Osteoblast (primary cell): ENCODE measurements around the gene RUNX2. TPM values are rescaled to one million over a fixed set of nuclear protein-coding genes. Genes with fewer than 3 reads are reported as not detected.

Experiments used
- DNase-seq: peaks from one replicate; pipeline ENCODE4 v3.0.0; 2011; ENCODE audit warnings: low spot score, mixed read lengths; ENCODE audit not compliant: insufficient read length; ENCODE audit errors: missing footprints
- H2AFZ ChIP-seq: 2 replicates; pipeline ENCODE4 v1.6.0; 2011; ENCODE audit warnings: mild to moderate bottlenecking, low read length
- H3K27ac ChIP-seq: 2 replicates; pipeline ENCODE4 v1.5.1; 2011; ENCODE audit warnings: mild to moderate bottlenecking, low read depth, low read length, moderate library complexity
- H3K27me3 ChIP-seq: 2 replicates; pipeline ENCODE4 v1.6.0; 2012; ENCODE audit warnings: mild to moderate bottlenecking, control low read depth, inconsistent platforms, low read length, moderate library complexity; ENCODE audit not compliant: insufficient read depth
- H3K36me3 ChIP-seq: 2 replicates; pipeline ENCODE4 v1.5.1; 2011; ENCODE audit warnings: mild to moderate bottlenecking, low read length, control low read depth, moderate library complexity; ENCODE audit not compliant: insufficient read depth
- H3K4me1 ChIP-seq: 2 replicates; pipeline ENCODE4 v1.5.1; 2011; ENCODE audit warnings: mild to moderate bottlenecking, low read length, control low read depth, moderate library complexity; ENCODE audit not compliant: insufficient read depth
- H3K4me2 ChIP-seq: 2 replicates; pipeline ENCODE4 v1.6.0; 2011; ENCODE audit warnings: mild to moderate bottlenecking, low read length; ENCODE audit not compliant: insufficient read depth
- H3K4me3 ChIP-seq: fragments of 200-600 bp; sonication (generic); 3 replicates; pipeline ENCODE4 v1.5.1; 2012; ENCODE audit warnings: mild to moderate bottlenecking, low read length, inconsistent platforms; ENCODE audit not compliant: insufficient read depth
- H3K79me2 ChIP-seq: 2 replicates; pipeline ENCODE4 v1.6.0; 2012; ENCODE audit warnings: mild to moderate bottlenecking, low read length, control low read depth, inconsistent platforms; ENCODE audit not compliant: insufficient read depth
- H3K9me3 ChIP-seq: 2 replicates; pipeline ENCODE4 v1.5.1; 2011; ENCODE audit warnings: low read depth, low read length, control low read depth
- H4K20me1 ChIP-seq: 2 replicates; pipeline ENCODE4 v1.6.0; 2012; ENCODE audit warnings: mild to moderate bottlenecking, low read length, control low read depth; ENCODE audit not compliant: insufficient read depth
- CTCF ChIP-seq: IDR thresholded peaks from 2 replicates; pipeline ENCODE4 v1.5.1; 2011; ENCODE audit warnings: mild to moderate bottlenecking, low read depth, low read length, moderate library complexity; ENCODE audit errors: extremely low read depth
- total RNA-seq: library from RNA; depleted of rRNA; stranded (reverse); fragments of >200 nt; gene quantifications from 2 replicates; pipeline ENCODE4 v1.2.3, GENCODE V29; 2012

Gene RUNX2
- total RNA-seq, 1 donor: 30.0 TPM

GRCh38 chr6:45597424-45597823 lies 269.3 kb downstream of the RUNX2 start:
- no peaks in the 10 kb centered on the region for H4K20me1 ChIP-seq
- no peak overlapping the region for H3K27ac ChIP-seq
- H2AFZ ChIP-seq: no peak overlapping the region
- no peak for TF ChIP-seq CTCF
- H3K27me3 ChIP-seq: no peaks in the 10 kb centered on the region
- no peaks in the 10 kb centered on the region for H3K9me3 ChIP-seq
- DNase-seq: no peak
- peaks cover 5% of the 10 kb centered on the region for H3K4me1 ChIP-seq
- H3K36me3 ChIP-seq: no peaks in the 10 kb centered on the region
- H3K4me2 ChIP-seq: no peak overlapping the region
- H3K79me2 ChIP-seq: no peaks in the 10 kb centered on the region
- no peak overlapping the region for H3K4me3 ChIP-seq

- no peak overlapping the region for H3K4me3 ChIP-seq
- H2AFZ ChIP-seq: no peak overlapping the region
- H3K36me3 ChIP-seq: no peaks in the 10 kb centered on the region
- no peaks in the 10 kb centered on the region for H3K27me3 ChIP-seq
- no peak overlapping the region for H3K27ac ChIP-seq
- no peaks in the 10 kb centered on the region for H3K79me2 ChIP-seq
- H4K20me1 ChIP-seq: no peaks in the 10 kb centered on the region
- no peak for TF ChIP-seq CTCF
- H3K4me2 ChIP-seq: no peak overlapping the region
- no peaks in the 10 kb centered on the region for H3K9me3 ChIP-seq
- no peak for DNase-seq
- no peaks in the 10 kb centered on the region for H3K4me1 ChIP-seq
These were observed 270.9 kb downstream of the RUNX2 start for GRCh38 chr6:45599053-45599452.

GRCh38 chr6:45605971-45606370 lies 277.8 kb downstream of the RUNX2 start:
- H4K20me1 ChIP-seq: no peaks in the 10 kb centered on the region
- H3K4me1 ChIP-seq: peaks cover 12% of the 10 kb centered on the region
- no peak for TF ChIP-seq CTCF
- no peak overlapping the region for H3K4me3 ChIP-seq
- no peak overlapping the region for H3K27ac ChIP-seq
- peak; percentile 27 for DNase-seq
- H3K9me3 ChIP-seq: no peaks in the 10 kb centered on the region
- no peaks in the 10 kb centered on the region for H3K79me2 ChIP-seq
- H3K4me2 ChIP-seq: no peak overlapping the region
- no peaks in the 10 kb centered on the region for H3K36me3 ChIP-seq
- no peaks in the 10 kb centered on the region for H3K27me3 ChIP-seq
- no peak overlapping the region for H2AFZ ChIP-seq

GRCh38 chr6:45606831-45607400 lies 278.8 kb downstream of the RUNX2 start:
- Histone ChIP-seq H3K4me2 (no peak overlapping the region), H3K36me3 (no peaks in the 10 kb centered on the region)

More at GRCh38 chr6:45606831-45607400, 278.8 kb downstream of the RUNX2 start:
- Histone ChIP-seq H3K4me3 (no peak overlapping the region), H3K79me2 (no peaks in the 10 kb centered on the region), H4K20me1 (no peaks in the 10 kb centered on the region), H3K4me1 (peaks cover 12% of the 10 kb centered on the region), H3K9me3 (no peaks in the 10 kb centered on the region), H2AFZ (no peak overlapping the region), H3K27ac (no peak overlapping the region), H3K27me3 (no peaks in the 10 kb centered on the region)
- no peak for TF ChIP-seq CTCF
- DNase-seq: no peak
